Renal cortex interstitium (tissue), 11 donors: Measurements from ENCODE around the gene GNAQ. TPM values are rescaled to one million over a fixed set of nuclear protein-coding genes. Genes with fewer than 3 reads are reported as not detected.

ENCODE experiments used
- DNase-seq, 11 donors: peaks; one replicate each; pipeline ENCODE4 v3.0.0-alpha.2; 2013; ENCODE audit warnings: low read depth in 9 of 11, low spot score in 4 of 11; ENCODE audit errors: extremely low read depth in 1 of 11
- polyA plus RNA-seq, 3 donors: library from polyadenylated mRNA; unstranded; fragments of 120-200 nt; gene quantifications; one replicate each; pipeline ENCODE4 v1.2.1, GENCODE V29; 2013; ENCODE audit not compliant: insufficient read length in 3 of 3

The GNAQ gene
- polyA plus RNA-seq, 3 donors: 58.9 to 65.1 (median 60.5) TPM

DNA sequence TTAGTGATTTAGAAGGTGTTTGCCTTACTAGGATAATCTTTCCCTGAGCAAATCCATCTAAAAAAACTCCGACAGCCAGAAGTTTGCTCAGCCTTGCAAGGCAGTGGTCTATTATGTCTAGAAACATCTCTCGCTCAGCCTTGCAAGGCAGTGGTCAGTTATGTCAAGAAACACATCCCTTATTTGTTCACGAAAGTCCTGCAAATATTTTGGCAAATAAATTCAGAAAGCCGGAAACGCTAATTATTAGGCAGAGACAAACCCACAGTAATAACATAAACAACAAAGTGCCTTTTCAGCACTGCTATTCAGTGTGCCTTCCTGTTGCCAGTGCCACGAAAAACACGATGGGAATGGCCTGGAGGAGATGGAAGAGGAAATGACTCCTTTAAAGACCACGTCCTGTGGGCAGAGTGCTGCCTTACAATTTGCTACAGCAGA is 184.5 kb downstream of the GNAQ start:
- DNase-seq: no peak

DNA sequence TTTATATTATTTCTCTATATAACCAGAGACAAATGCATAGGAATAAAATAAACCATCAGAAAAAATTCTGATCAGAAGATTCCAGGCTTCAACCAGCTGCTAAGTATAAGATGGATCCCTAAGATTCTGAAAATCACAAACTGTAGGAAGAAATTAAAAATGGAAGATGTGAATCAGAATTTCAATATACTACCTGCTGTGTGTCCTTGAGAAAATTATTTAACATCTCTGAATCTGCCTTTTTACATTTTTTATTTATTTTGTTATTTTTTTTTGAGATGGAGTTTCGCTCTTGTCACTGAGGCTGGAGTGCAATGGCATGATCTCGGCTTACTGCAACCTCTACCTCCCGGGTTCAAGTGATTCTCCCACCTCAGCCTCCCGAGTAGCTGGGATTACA is 187.2 kb downstream of the GNAQ start:
- DNase-seq: no peak

DNA sequence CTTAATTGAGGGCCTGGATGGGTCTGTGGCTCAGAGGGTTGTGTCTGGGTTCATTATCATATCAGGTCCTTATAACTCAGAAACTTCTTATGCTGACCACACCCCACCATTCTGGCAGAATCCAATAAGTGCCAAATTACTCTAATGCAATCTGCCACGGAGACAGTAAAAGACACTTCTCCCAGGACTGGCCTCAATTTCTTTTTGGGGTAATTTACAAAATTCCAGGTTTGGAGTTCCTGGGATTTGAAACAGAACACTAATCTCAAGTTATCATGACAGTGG is 187.8 kb downstream of the GNAQ start:
- no peak for DNase-seq

DNA sequence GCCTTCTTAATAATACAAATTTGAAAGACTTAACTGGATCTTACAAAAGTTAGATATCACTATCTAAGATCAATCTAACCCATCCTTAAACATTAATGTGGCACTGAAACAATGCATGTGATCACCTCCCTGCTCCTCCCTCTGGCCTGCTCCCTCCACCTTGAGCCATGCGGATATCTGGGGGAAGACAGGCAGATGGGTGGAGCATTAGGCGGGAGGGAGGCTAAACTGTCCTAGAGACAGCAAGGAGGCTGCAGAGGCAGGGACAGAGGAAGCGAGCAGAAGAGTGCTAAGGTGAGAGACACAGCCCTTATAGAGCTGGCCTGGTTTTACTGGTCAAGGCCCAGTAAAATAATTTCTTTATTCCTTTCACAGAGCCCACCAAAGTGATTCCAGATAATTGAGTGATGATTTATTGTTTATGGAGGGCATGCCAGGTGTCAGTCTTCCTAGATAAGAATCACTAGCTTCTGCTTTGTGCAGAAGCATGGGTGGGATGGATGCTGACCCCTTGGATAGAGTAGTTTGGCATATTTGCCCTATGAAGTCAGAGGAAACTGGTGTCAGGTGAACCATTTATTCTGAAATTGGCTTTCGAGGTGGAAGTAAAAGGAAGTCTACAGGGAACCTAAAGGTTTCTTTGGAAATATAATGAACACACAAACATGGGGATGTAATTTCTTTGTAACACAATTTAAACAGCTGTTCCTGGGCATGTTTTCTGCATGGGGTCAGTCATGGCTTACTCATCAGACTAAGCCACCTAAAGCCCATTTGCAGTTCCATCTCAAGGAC is 188.3 kb downstream of the GNAQ start:
- DNase-seq: no peak

DNA sequence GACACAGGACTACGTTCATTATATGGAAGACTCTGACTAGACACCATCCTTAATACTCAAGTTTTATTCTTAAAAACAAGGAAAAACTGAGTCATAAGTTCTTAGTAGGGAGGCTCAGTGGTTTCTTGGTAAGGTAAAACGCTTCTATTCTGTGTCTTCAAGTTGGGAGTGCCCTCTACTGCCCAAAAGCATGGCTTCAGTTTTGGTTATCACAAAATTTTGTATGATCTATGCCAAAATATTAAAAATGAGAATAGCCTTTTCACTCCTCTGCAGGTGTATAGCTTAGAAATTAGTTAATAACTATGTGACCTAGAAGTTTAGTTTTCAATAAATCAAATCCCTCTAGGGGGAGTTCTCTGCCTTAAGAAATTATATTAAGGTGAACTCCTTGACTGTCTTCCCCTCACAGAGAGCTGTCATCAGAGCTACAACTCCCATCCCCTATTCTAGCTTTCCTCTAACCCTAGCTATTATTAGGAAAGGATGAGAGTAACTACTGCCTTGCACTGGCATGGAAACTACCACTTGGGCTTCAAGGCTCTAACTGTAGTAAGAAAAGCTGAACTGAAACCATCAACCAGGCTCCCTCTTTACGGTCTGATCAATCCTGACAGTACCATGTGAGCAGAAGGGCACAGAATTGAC is 189.7 kb downstream of the GNAQ start:
- no peak for DNase-seq

DNA sequence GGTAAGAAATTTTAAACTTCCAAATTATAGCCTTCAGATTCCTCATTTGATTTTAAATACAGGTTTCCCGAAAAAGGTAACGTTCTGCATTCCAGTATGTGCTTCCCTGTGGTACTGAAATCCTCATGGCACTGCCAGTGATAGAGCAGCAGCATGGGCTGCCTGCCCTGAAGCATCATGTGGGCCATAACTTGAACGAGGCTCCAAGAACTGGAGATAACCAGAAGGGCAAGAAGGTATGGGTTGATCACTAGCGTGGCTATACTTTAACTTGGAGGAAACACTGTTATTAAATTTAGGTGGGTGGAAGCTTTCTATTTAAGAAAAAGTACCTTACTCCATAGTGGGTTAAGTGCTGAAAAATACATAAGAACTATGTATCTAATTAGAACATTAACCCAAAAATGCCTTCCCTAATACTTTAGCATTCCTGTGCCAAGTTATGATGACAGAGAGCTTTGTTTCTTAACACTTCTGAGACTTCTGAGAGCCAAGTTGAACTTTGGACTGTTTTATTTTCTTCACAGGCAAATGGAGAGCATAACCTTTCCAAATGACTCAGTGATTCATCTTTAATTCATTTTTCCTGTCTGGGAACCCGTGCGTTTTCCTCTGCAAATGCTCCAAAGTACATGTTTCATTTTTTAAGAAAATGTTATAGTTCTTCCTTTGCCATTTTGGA is 192.0 kb downstream of the GNAQ start:
- no peak for DNase-seq

DNA sequence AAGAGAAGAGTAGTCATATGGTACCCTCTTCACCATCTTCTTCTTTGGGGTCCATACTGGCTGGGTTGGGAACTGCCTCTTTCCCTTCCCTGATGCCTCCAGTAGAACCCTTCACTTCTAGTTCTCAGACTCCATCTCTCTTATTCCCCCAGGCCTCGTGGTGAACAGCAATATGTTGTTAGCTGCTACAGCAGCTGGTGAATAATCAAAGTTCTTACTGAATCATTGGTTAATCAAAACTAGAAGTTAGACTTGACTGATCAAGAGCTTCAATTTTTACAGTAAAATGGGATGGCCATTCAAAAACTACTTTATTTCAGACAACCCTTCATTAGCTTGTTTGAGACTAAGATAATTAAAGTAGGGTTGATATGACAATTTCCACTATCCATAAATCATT is 192.6 kb downstream of the GNAQ start:
- no peak for DNase-seq

DNA sequence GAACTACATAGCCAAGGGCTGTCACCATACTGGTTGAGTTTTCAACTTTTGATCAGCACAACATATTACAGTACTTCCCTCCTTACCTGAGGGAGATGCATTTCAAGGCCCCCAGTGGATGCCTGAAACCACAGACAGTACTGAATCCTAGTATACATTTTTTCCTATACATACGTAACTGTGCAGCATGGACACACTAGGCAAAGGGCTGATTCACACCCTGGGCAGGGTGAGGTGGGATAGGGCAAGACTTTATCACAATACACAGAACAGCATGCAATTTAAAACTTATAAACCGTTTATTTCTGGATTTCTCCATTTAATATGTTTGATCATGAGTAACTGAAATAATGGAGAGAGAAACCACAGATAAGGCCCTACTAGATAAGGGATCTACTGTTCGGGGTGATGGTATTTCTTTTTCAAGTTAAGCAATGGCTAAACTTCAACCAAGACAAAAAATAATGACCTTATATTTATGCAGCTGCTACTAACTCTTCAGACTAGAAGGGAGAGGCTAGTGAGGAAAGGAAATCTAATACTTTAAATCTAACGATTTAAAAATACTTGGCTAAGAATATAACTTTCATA is 196.6 kb downstream of the GNAQ start:
- no peak for DNase-seq

DNA sequence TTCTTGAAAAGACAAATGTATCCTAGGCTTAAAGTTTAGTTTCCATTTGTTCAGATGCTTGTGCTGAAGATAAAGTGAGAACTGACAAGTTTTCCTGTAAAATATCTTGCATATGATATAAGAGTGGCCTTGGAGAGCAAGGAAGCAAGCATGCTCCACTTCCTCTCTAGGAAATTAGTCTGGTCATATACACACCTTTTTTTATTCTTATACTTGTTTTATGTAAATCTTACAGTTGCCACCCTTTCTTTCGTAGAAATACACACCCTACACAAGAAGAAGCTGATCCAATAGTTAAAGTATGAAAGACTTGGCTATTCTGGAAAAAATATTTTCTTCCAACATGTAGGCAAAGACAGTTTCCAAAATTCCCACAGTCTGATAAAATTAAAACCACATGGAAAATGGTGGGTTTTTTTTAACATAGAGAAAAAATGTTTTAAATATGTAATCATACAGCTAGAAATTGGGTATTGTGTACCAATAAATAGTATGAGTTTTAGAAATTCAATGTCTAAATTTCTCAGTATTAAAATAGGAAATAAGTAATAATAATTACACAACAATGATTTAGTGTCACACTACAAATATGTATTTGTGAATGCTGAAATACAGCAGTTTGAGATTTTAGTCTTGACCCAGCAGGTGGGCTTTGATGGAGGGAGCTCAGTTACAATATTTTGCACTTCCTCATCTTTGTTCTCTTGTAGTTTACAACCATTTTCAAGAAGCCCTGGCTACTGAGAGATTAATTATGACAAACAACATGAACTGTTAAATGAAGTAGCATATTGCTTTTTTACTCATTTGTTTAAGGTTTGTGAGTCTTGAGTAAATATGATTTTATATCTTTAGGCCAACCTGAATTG is 197.8 kb downstream of the GNAQ start:
- no peak for DNase-seq

DNA sequence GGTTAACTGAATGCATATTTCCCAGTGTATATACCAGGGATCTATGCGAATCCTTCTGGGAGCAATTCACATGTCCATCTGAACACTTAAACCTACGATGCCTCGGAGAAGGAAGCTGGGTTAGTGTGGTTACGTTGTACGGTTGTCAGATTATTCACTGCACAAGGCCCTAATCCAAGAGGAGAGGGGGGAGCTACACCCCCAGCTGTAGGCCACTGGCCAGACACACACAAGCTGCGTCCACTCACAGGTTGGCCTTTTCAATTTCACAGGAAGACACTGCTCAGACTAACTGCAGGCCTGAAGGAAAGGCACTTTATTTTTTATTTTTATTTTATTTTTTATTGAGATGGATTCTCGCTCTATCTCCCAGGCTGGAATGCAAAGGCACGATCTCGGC is 199.0 kb downstream of the GNAQ start:
- DNase-seq: peak in 6 of 11 donors; percentile 27 to 61 (median 36)

DNA sequence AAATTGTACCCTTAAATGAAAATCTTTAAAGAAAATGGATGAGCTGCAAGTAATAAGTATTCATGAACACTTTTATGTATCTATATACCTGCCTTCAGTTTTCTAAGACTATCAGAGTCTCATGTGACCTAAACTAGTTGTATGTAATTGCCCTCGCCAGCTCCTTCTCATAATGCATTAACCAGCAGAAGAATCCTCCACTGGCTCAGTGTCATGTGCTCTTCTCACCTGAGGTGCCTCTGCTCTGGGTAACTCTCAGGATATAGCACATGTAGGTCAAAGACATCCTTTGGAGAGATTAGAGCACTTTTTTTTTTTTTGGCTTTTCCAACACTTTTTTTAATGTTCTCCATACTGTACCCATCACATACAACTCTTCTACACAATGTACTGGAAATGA is 199.8 kb downstream of the GNAQ start:
- no peak for DNase-seq

DNA sequence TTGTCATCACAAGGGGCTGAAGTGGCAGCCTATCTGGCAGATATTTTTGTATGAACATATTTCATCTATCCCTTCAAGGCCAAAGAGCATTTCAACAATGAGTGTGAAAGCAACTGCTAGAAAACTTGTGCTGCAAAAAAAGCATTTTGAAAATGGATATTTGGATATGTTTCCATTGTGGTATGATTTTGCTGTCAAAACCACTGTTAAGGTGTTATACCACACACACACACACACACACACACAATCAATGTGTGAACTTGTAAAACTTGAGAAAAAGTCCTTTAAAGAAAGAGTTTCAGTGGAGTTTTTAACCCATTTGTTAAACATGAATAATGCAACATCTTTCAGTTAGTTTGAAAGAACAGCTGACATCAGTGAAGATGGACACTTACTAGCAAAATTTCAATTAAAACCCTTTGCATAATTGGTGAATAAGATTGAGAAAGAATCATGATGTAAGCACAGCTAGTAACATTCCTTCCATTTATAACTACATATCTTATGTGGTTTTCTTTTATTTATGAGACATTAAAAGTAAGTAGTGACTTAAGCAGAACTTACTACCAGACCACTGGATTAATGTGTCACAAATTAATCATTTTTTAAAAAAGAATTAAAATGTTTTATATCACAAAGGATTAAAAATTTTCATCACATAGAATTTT is 200.9 kb downstream of the GNAQ start:
- DNase-seq: no peak

DNA sequence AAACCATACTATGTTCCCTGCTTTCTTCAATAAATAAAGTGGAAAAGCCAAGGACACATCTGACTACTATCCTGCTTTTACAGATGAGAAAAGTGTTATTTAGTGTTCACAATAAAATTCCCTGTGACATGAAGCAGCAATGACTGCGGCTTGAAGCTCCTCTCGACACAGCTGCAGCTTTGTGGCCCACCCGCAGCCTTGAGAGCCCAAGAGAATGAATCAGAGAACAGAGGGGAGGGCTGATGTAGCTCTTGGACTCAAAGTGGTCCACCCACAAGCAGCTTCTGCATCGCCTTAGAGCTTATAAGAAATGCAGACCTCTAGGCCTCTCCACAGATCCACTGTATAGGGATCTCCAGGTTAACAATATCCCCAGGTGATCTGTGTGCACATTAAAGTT is 202.2 kb downstream of the GNAQ start:
- DNase-seq: no peak

DNA sequence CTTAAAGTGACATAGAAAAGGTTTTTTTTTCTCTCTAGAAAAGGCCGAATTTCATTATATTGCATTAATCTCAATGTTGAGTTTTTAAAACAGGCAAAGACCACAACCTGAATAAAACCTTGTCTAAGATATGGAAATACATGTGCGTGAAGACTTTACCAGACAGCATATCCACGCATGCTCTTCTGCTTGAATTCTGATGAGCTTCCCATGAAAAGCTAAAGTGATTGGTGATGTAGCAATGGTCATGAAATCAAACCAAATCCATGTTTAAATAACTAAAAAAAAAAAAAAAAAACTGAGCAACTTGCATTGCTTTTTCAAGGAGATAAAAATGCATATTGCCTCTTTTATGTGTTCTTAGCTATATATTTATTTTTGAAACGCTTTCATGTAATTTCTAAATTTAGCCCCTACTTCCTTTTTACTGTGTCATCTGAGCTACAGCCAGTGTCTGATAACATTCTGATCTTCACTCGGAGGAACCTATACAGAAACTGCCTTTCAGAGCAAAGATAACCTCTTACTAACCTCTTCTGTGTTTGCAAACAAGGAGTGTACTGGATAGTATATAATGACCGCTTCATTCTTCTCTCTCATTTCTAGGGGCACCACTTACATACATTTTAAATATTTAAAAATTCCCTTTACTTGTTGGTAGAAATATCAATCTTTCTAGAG is 204.4 kb downstream of the GNAQ start:
- no peak for DNase-seq

DNA sequence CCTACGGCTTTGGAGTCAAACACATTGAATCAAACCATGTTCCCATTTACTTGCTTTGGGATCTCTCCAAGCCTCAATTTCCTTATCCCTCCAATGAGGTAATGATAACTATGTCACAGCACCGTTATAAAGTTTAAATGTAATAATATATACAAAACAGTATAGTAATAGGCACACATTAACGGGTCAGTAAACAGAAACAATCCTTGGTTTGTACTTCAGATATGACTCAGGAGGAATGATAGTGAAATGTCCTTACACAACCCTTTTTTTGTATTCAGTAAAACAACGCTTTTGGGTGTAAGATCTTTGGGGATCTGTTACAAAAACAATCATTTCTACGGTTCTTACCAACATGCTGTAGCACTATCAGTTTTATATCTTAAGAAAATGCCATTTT is 205.0 kb downstream of the GNAQ start:
- no peak for DNase-seq

DNA sequence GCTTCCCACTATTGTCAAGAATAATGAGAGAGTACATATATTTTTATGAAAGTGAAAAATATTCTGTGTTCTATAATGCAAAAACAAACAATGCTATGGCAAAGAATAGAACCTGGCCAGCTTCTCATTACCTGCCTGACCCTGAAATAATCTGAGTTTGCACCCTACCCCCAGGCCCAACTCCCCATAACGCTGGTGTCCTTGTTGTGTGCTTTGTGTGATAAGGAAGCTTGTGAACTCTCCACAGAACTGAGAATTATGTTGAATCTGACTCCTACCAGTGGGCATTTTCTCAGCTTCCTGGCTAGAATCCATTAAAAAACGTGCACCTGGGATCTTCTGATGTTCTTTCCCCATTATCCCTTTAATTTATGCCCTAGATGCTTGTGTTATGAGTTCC is 205.5 kb downstream of the GNAQ start:
- no peak for DNase-seq

DNA sequence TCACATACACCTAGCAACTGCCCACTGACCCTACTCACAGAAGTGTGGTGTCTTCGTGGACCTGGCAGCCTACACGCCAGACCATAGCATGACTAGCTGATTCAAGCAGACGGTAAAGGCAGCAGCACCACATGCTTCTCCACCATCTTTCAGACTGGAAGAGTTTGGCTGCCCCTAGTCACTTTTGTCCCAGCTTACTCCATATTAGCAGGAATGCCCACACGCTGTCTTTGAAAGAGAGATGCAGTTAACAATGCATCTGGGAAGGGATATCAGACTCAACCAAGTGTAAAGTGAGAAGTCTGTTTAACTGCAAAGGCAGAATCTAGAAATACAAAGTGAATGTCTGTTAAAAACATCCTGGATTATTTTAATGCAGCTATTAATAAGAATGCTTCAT is 206.2 kb downstream of the GNAQ start:
- no peak for DNase-seq

DNA sequence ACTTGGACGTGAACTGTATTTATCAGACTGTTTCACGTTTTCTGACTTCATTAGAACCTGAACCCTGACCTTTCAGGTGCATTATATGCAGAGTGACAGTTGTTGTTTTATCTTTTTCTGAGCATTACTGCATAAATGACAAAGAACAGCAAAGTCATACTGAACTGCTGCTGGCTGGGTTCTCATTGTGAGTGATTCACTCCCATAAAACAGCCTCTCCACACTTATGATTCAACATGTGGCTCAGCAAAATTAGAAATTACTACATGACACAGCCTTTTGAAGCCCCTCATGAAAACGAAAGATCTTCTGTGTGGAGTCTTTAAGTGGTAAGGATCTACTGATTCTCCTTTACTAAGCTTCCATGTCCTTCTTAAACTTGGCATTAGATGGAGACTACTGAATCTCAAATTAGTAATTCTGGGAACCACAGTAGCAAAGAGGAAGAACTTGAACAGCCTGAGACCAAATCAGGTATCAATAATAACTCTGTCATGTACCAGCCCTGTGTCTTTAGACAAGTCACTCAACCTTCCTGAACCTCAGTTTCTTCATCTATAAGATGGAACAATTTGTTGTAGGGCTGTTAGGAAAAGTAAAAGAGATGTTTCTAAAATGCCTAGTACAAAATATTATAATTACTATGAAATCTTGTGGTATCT is 211.2 kb downstream of the GNAQ start:
- DNase-seq: no peak
